COR-L47 (cell line): Measurements from ENCODE around the gene CYP4B1.
"Not testable (repeated sequence)": the region's sequence is repeated elsewhere in the genome, so short reads cannot be mapped to it uniquely, and the experiment has no call there.

Source experiments
- DNase-seq: peaks from one replicate; lab custom pipeline; 2025; lab: John Stamatoyannopoulos, UW

CYP4B1 gene

GRCh38 chr1:46798810-46799209 is at the start of gene CYP4B1:
TSS of gene CYP4B1 (plus strand) at chr1:46799046. CDS start at chr1:46799082, 36 bp downstream.
- DNase-seq = no peak

GRCh38 chr1:46749404-46749803 is 49.4 kb upstream of the CYP4B1 start:
- no peak for DNase-seq

GRCh38 chr1:46749921-46750404 is 48.9 kb upstream of the CYP4B1 start:
- DNase-seq = no peak

GRCh38 chr1:46753985-46754384 is 44.9 kb upstream of the CYP4B1 start:
- no peak for DNase-seq

- not testable (repeated sequence) for DNase-seq
Observed at GRCh38 chr1:46754707-46755106, 44.1 kb upstream of the CYP4B1 start.

GRCh38 chr1:46755121-46755520 is 43.7 kb upstream of the CYP4B1 start:
- DNase-seq = no peak

GRCh38 chr1:46757247-46757955 is 41.4 kb upstream of the CYP4B1 start:
- DNase-seq = no peak

- DNase-seq = no peak
Observed at GRCh38 chr1:46757956-46758528, 40.8 kb upstream of the CYP4B1 start.

GRCh38 chr1:46760558-46761166 is 38.2 kb upstream of the CYP4B1 start:
- DNase-seq = no peak

- no peak for DNase-seq
Observed at GRCh38 chr1:46761740-46762139, 37.1 kb upstream of the CYP4B1 start.

GRCh38 chr1:46764402-46764801 is 34.4 kb upstream of the CYP4B1 start:
- no peak for DNase-seq

GRCh38 chr1:46767649-46768282 is 31.1 kb upstream of the CYP4B1 start:
- DNase-seq = no peak

- DNase-seq = no peak
Observed at GRCh38 chr1:46768445-46768844, 30.4 kb upstream of the CYP4B1 start.

GRCh38 chr1:46769028-46769740 is 29.7 kb upstream of the CYP4B1 start:
- DNase-seq = no peak

GRCh38 chr1:46770541-46770940 is 28.3 kb upstream of the CYP4B1 start:
- no peak for DNase-seq

GRCh38 chr1:46772571-46772970 is 26.3 kb upstream of the CYP4B1 start:
- DNase-seq = no peak

GRCh38 chr1:46774297-46774696 is 24.5 kb upstream of the CYP4B1 start:
- DNase-seq = no peak

- not testable (repeated sequence) for DNase-seq
Observed at GRCh38 chr1:46778456-46778855, 20.4 kb upstream of the CYP4B1 start.

GRCh38 chr1:46784666-46785065 is 14.2 kb upstream of the CYP4B1 start:
- DNase-seq = no peak

GRCh38 chr1:46788634-46789033 is 10.2 kb upstream of the CYP4B1 start:
- DNase-seq = not testable (repeated sequence)

GRCh38 chr1:46790446-46791101 is 8.3 kb upstream of the CYP4B1 start:
- DNase-seq = no peak

GRCh38 chr1:46793126-46793525 is 5.7 kb upstream of the CYP4B1 start:
- no peak for DNase-seq
